Esophagus squamous epithelium (tissue), 5 donors: Measurements from ENCODE around the gene TMEM163. TPM values are rescaled to one million over a fixed set of nuclear protein-coding genes. Genes with fewer than 3 reads are reported as not detected.

Experiments
- DNase-seq: peaks from one replicate; lab custom pipeline; 2025; lab: John Stamatoyannopoulos, UW
- H3K27ac ChIP-seq, 4 donors: fragments of 200-600 bp; sonication (generic); one replicate each; pipeline ENCODE4 v1.5.1; 2016 to 2019; ENCODE audit warnings: mild to moderate bottlenecking in 1 of 4
- H3K27me3 ChIP-seq, 4 donors: fragments of 200-600 bp; sonication (generic); 1 replicate in 3 of 4; 2 replicates in 1 of 4; pipeline versions ENCODE4 v1.5.1 to v1.6.0; 2017 to 2021; ENCODE audit warnings: antibody characterized with exemption in 1 of 4
- H3K36me3 ChIP-seq, 3 donors: fragments of 200-600 bp; sonication (generic); one replicate each; pipeline ENCODE4 v1.5.1; 2016 to 2019
- H3K4me1 ChIP-seq, 3 donors: fragments of 200-600 bp; sonication (generic); one replicate each; pipeline ENCODE4 v1.5.1; 2017 to 2019
- H3K4me3 ChIP-seq, 4 donors: fragments of 200-600 bp; sonication (generic); 1 replicate in 3 of 4; 2 replicates in 1 of 4; pipeline ENCODE4 v1.5.1; 2016 to 2019; ENCODE audit warnings: mild to moderate bottlenecking in 2 of 4, moderate library complexity in 1 of 4
- H3K9me3 ChIP-seq, 3 donors: fragments of 200-600 bp; sonication (generic); one replicate each; pipeline ENCODE4 v1.5.1; 2016 to 2019
- POLR2A ChIP-seq, 4 donors: fragments of 450-650 bp; IDR thresholded peaks; one replicate each; pipeline ENCODE4 v1.6.1; 2017; ENCODE audit warnings: antibody characterized with exemption in 4 of 4, mild to moderate bottlenecking in 4 of 4, moderate library complexity in 3 of 4
- WGBS, 2 donors: methylation state at CpG; one replicate each; pipeline ENCODE4 v1.1.5; 2018; 5-methylcytosine and 5-hydroxymethylcytosine counted together
- intact Hi-C: fragments of 100-400 bp; cut with DNase I; formaldehyde crosslinking; loops from one replicate; pipeline ENCODE4 v1.15.0; 2022
- total RNA-seq, 4 donors: library from RNA; depleted of rRNA; stranded (reverse); fragments of >200 nt; gene quantifications; one replicate each; pipeline ENCODE4 v1.1.0, GENCODE V29; 2016
- TF ChIP-seq, protein P1 (sequence below), 6 experiments: fragments of 450-650 bp in 4 of 6; fragments of 200-600 bp in 2 of 6; sonication (generic) in 2 of 6; IDR thresholded peaks; one replicate each; pipeline ENCODE4 v1.5.1; 2016 to 2019; ENCODE audit warnings: antibody characterized with exemption in 6 of 6, mild to moderate bottlenecking in 4 of 6, moderate library complexity in 4 of 6
- donor health status: DM: yes; HTN: yes; CAD: no.

Gene TMEM163
- total RNA-seq, 4 donors from 2014 or later, result 0.09 to 0.19 (median 0.12) TPM; not detected in 1

DNA sequence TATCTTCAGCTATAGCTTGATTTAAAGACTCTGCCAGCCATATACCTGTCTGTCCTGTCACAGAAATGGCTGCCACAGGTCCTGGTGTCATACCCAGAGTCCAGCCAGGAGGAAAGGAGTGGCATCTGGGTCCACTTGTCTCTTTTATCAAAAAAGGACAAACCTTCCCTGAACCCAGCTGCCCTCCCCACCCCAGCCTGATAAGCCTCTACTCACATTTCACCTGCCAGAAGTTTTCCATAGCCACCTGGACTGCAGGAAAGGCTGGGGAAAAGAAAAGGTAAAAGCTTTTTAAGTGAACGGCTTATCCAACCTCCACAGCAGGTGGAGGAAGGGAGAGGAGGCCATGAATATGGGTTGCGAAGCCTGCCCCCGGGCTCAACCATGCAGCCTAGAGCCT lies 32.8 kb downstream of the TMEM163 start:
- Histone ChIP-seq H3K9me3 (no peaks in the 10 kb centered on the region), H3K36me3 (no peaks in the 10 kb centered on the region), H3K27me3 (no peaks in the 10 kb centered on the region), H3K4me1 (no peaks in the 10 kb centered on the region), H3K4me3 (no peak overlapping the region), H3K27ac (no peak overlapping the region)
- WGBS, 2 donors, result 49 to 83% methylated on average over 3 of the region's 3 CpGs
- no peak for DNase-seq
- intact Hi-C loops, result no loop called here
- TF ChIP-seq, protein P1, sequence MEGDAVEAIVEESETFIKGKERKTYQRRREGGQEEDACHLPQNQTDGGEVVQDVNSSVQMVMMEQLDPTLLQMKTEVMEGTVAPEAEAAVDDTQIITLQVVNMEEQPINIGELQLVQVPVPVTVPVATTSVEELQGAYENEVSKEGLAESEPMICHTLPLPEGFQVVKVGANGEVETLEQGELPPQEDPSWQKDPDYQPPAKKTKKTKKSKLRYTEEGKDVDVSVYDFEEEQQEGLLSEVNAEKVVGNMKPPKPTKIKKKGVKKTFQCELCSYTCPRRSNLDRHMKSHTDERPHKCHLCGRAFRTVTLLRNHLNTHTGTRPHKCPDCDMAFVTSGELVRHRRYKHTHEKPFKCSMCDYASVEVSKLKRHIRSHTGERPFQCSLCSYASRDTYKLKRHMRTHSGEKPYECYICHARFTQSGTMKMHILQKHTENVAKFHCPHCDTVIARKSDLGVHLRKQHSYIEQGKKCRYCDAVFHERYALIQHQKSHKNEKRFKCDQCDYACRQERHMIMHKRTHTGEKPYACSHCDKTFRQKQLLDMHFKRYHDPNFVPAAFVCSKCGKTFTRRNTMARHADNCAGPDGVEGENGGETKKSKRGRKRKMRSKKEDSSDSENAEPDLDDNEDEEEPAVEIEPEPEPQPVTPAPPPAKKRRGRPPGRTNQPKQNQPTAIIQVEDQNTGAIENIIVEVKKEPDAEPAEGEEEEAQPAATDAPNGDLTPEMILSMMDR (IDR thresholded peaks at IDR 0.05), result no peak
- TF ChIP-seq POLR2A (IDR thresholded peaks at IDR 0.05), result no peak

DNA sequence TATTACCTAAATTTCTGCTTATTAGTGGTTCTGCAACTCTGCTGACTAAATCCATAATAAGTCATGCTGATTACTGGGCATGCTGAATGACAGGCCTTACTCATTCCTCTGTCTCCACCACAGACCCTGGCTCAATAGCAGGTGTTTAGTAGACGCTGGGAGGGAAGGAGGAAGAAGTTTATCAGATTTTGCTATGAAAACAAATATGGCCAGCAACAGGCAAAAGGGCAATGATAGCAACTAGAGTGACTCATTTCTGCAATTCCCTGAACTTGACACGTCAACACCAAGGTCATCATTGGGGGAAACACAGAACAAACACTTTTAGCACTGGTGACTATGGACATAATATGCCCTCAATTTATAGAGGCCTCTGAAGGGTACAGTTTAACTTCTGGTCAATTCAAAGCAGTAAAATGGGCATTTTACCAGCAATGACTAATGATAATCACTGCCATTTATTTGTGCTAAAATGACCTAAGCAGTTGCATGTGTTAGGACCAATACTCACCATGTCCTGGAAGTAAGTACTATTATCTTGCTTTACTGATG lies 35.2 kb downstream of the TMEM163 start:
- Histone ChIP-seq H3K36me3 (no peaks in the 10 kb centered on the region), H3K9me3 (no peaks in the 10 kb centered on the region), H3K4me1 (no peaks in the 10 kb centered on the region), H3K4me3 (no peak overlapping the region), H3K27me3 (no peaks in the 10 kb centered on the region), H3K27ac (no peak overlapping the region)
- TF ChIP-seq, protein P1 (IDR thresholded peaks at IDR 0.05), result no peak
- no peak for TF ChIP-seq POLR2A (IDR thresholded peaks at IDR 0.05)
- no peak for DNase-seq
- WGBS, 2 donors, result 40 to 55% methylated on average over 2 of the region's 2 CpGs
- intact Hi-C loops, result no loop called here

DNA sequence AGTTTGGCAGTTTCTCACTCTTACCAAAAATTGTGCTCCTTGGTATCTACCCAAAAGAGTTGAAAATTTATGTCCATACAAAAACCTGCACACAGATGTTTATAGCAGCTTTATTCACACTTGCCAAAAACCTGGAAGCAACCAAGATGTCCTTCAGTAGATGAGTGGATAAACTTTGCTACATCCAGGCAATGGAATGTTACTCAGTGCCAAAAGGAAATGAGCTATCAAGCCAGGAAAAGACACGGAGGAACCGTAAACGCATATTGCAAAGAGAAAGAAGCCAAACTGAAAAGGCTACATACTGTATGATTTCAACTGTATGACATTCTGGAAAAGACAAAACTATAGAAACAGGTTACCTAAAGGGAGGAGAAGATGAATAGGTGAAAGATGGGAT lies 36.1 kb downstream of the TMEM163 start:
- TF ChIP-seq, protein P1 (IDR thresholded peaks at IDR 0.05), result no peak
- intact Hi-C loops, result no loop called here
- no peak for DNase-seq
- no peaks in the 10 kb centered on the region for H3K9me3 ChIP-seq
- H3K36me3 ChIP-seq, result no peaks in the 10 kb centered on the region
- 50 to 64% methylated on average over 3 of the region's 3 CpGs for WGBS, 2 donors
- H3K4me1 ChIP-seq, result no peaks in the 10 kb centered on the region
- H3K4me3 ChIP-seq, result no peak overlapping the region
- no peaks in the 10 kb centered on the region for H3K27me3 ChIP-seq
- no peak overlapping the region for H3K27ac ChIP-seq

DNA sequence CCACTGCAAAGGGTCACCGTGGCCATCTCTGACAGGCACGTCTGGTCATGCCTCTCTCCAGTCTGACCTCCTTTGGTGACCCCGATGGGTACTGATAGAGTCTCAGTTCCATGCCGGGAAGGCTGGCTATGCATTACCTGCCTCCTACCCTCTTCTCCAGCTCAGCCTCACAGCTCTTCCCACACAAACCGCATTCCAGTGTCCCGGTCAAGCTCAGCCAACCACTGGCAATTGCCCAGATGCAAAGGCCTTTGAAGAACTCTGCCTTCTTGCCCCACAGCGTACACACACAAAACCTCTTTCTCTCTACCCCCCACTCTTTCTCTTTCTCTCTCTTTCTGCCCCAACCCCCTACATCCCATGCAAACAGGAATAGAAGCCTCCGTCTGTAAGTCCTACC lies 37.6 kb downstream of the TMEM163 start:
- H3K36me3 ChIP-seq, result no peaks in the 10 kb centered on the region
- DNase-seq, result no peak
- no peaks in the 10 kb centered on the region for H3K27me3 ChIP-seq
- intact Hi-C loops, result no loop called here
- no peak overlapping the region for H3K27ac ChIP-seq
- no peak overlapping the region for H3K4me3 ChIP-seq
- 75 to 78% methylated on average over 8 of the region's 8 CpGs for WGBS, 2 donors
- no peaks in the 10 kb centered on the region for H3K4me1 ChIP-seq
- H3K9me3 ChIP-seq, result no peaks in the 10 kb centered on the region
- no peak for TF ChIP-seq POLR2A (IDR thresholded peaks at IDR 0.05)
- TF ChIP-seq, protein P1 (IDR thresholded peaks at IDR 0.05), result no peak

DNA sequence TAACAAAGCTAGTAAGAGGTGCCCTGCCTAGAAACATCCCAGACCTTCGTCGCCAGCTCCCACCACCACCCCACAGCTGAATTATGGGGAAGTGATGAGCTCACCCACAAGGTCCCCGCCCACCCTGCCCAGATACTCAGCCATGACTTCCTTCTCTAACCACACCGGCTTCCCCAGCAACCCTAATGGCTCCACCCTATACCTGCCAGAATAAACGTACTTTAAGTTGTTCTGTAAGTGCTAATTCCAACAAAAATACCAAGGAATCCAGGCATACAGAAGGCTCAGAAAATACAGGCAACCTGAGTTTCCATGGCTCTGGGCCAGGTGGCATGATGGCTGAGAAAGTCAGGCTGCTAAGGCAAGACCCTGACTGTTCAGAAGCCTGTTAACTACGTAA lies 39.1 kb downstream of the TMEM163 start:
- 43 to 47% methylated on average over 6 of the region's 6 CpGs for WGBS, 2 donors
- H3K4me3 ChIP-seq, result no peak overlapping the region
- intact Hi-C loops, result no loop called here
- no peaks in the 10 kb centered on the region for H3K27me3 ChIP-seq
- no peak overlapping the region for H3K27ac ChIP-seq
- no peak for DNase-seq
- H3K9me3 ChIP-seq, result no peaks in the 10 kb centered on the region
- TF ChIP-seq, protein P1 (IDR thresholded peaks at IDR 0.05), result no peak
- no peak for TF ChIP-seq POLR2A (IDR thresholded peaks at IDR 0.05)
- no peaks in the 10 kb centered on the region for H3K4me1 ChIP-seq
- H3K36me3 ChIP-seq, result no peaks in the 10 kb centered on the region
